A549 treated with DMSO at 1 μM for 4 hours (cell line): ENCODE data around the gene COL6A5. TPM values are rescaled to one million over a fixed set of nuclear protein-coding genes. Genes with fewer than 3 reads are reported as not detected.

Experiments
- total RNA-seq: library from RNA; stranded (reverse); fragments of 200-300 nt; extraction: Qiagen RNA extraction; gene quantifications from 5 replicates; pipeline ENCODE4 v1.2.3, GENCODE V29; 2022; ENCODE audit warnings: low read depth

COL6A5 gene
- not detected in 5 replicates for total RNA-seq

DNA sequence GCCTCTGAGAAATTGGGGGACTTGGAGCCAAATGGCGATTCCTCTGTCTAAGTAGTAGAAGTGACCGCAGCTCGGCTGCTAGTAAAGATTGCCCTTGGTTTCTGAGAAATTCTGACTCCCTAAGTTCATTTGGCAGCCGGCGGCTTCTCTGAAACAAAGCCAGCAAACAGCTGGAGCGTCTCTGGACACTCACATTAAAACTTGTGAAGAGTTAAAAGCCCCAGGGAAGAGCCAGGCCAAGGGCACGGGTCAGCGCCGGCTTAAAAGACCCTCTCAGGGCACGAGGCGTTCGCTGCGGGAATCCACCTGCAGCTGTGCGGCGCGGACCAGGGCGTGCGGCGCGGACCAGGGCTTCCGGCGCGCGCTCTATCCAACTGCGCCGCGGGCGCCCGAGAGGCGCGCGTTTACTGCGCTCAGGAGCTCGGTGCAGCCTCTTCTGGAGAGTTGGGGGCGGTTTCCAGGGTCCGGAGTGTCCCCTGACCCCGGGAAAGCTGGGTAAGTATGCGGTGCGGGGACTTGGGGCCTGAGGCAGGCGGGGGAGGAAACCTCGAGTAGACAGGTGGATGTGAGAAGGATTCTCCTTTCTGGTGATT is at the start of gene COL6A5:
Gene COL6A5 (plus strand): TSS at position 186 of the 593 bp plus-strand sequence. CDS start 27,967 bp downstream, outside the sequence.

GRCh38 chr3:130516645-130517512 is 171.4 kb downstream of the COL6A5 start, which contains the start of gene COL6A6:
Gene COL6A6 (plus strand): TSS chr3:130517177. CDS start chr3:130560365, 43,188 bp downstream.

Other genes with a start within 250 kb of the COL6A5 start
- not detected in 5 replicates for gene COL6A6, start 171.5 kb downstream of the COL6A5 start, total RNA-seq